K562 (cell line): Measurements from ENCODE around the gene SMAP2. TPM values are rescaled to one million over a fixed set of nuclear protein-coding genes. Genes with fewer than 3 reads are reported as not detected.

Experiments used
- ATAC-seq: fragments of 200-7000 bp; cut with Tn5 transposase; 3 replicates; pipeline ENCODE4 v1.9.1; 2020; ENCODE audit warnings: moderate library complexity
- BruUV-seq: library from RNA; stranded (reverse); fragments of 400-500 nt; replicated peaks from 2 replicates; lab custom pipeline; 2021; lab: Mats Ljungman, UMichigan
- CTCF ChIA-PET: fragments of 300-600 bp; formaldehyde crosslinking; extraction: SDS; loops from one replicate; lab custom pipeline; 2021; ENCODE audit warnings: low intra/inter-chr PET ratio; lab: Yijun Ruan, JAX
- POLR2A ChIA-PET: fragments of 300-600, 350-650 bp; sonication (Branson Sonifier 250); formaldehyde crosslinking; extraction: SDS; loops from one replicate; lab custom pipeline; 2021; ENCODE audit warnings: antibody characterized with exemption, inconsistent platforms; lab: Yijun Ruan, JAX
- DNase-seq, 4 experiments: peaks; one replicate each; pipeline versions ENCODE4 v3.0.0 to v3.0.0-alpha.2; 2011 to 2018; ENCODE audit warnings: low spot score in 3 of 4, mixed read lengths in 3 of 4; ENCODE audit errors: extremely low read depth in 1 of 4
- FAIRE-seq: peaks from 2 replicates; lab custom pipeline; 2011; peaks lifted over from hg19 to GRCh38; lab: Jason Lieb, UNC
- H2AFZ ChIP-seq: 2 replicates; pipeline ENCODE4 v1.6.0; 2011; ENCODE audit warnings: low read depth, low read length, control low read depth, inconsistent platforms
- H3K27ac ChIP-seq: fragments of 200-600 bp; 3 replicates; pipeline ENCODE4 v1.8.0; 2011; ENCODE audit warnings: low read depth, mild to moderate bottlenecking, control low read depth, inconsistent platforms, low read length, moderate library complexity, mixed read lengths; ENCODE audit errors: extremely low read depth
- H3K27me3 ChIP-seq, 2 experiments: fragments of 300-600 bp in 1 of 2; 2 replicates in 1 of 2; 3 replicates in 1 of 2; pipeline versions ENCODE4 v1.6.0 to v1.8.0; 2011; ENCODE audit warnings: inconsistent platforms in 2 of 2, low read length in 2 of 2, mild to moderate bottlenecking in 1 of 2, mixed read lengths in 1 of 2, moderate library complexity in 1 of 2; ENCODE audit not compliant: control insufficient read depth in 2 of 2, insufficient read depth in 2 of 2
- H3K36me3 ChIP-seq: fragments of 300-600 bp; 3 replicates; pipeline ENCODE4 v1.8.0; 2011; ENCODE audit warnings: mild to moderate bottlenecking, low read length, inconsistent platforms; ENCODE audit not compliant: control insufficient read depth, insufficient read depth
- H3K4me1 ChIP-seq, 2 experiments: fragments of 200-600 bp in 1 of 2; replicated peaks in 1 of 2; 2 replicates in 1 of 2; 3 replicates in 1 of 2; pipeline versions ENCODE4 v1.5.1 to v1.8.0; 2011; ENCODE audit warnings: inconsistent platforms in 2 of 2, low read length in 2 of 2, mild to moderate bottlenecking in 1 of 2, mixed read lengths in 1 of 2, moderate library complexity in 1 of 2; ENCODE audit not compliant: control insufficient read depth in 2 of 2, insufficient read depth in 2 of 2
- H3K4me2 ChIP-seq: 2 replicates; pipeline ENCODE4 v1.6.1; 2011; ENCODE audit warnings: low read length, control low read depth, inconsistent platforms, mixed read lengths; ENCODE audit not compliant: insufficient read depth
- H3K4me3 ChIP-seq: fragments of 200-600 bp; sonication (generic), shearing (Covaris generic); 2 replicates; pipeline ENCODE4 v1.5.1; 2016; ENCODE audit warnings: control low read depth, inconsistent platforms
- H3K79me2 ChIP-seq: fragments of 200-600 bp; 3 replicates; pipeline ENCODE4 v1.8.0; 2011; ENCODE audit warnings: low read length, inconsistent platforms; ENCODE audit not compliant: control insufficient read depth, insufficient read depth
- H3K9ac ChIP-seq, 2 experiments: 2 replicates each; pipeline versions ENCODE4 v1.6.0 to v1.6.1; 2011; ENCODE audit warnings: low read depth in 2 of 2, low read length in 2 of 2, control low read depth in 1 of 2, inconsistent platforms in 1 of 2, mild to moderate bottlenecking in 1 of 2, mixed read lengths in 1 of 2; ENCODE audit not compliant: insufficient read depth in 1 of 2
- H3K9me1 ChIP-seq: one replicate; pipeline ENCODE4 v1.6.0; 2011; ENCODE audit warnings: inconsistent platforms, mild to moderate bottlenecking, low read length, moderate library complexity; ENCODE audit not compliant: control insufficient read depth, insufficient read depth
- H3K9me3 ChIP-seq: replicated peaks from 2 replicates; pipeline ENCODE4 v1.5.1; 2011; ENCODE audit warnings: low read depth, low read length, inconsistent platforms; ENCODE audit not compliant: control insufficient read depth, insufficient read depth
- H4K20me1 ChIP-seq: replicated peaks from 2 replicates; pipeline ENCODE4 v1.6.1; 2011; ENCODE audit warnings: low read length, inconsistent platforms, mixed read lengths; ENCODE audit not compliant: control insufficient read depth, insufficient read depth
- HCFC1 ChIP-seq: IDR thresholded peaks from 2 replicates; pipeline ENCODE4 v1.6.1; 2012; ENCODE audit warnings: low read depth, low read length, improper control_type of control experiment
- HDAC2 ChIP-seq: fragments of 450-650 bp; IDR thresholded peaks from 2 replicates; pipeline ENCODE4 v1.6.1; 2016; ENCODE audit warnings: mild to moderate bottlenecking
- MEF2D ChIP-seq: conservative IDR thresholded peaks from 2 replicates; pipeline ENCODE4 v1.6.1; 2016; ENCODE audit warnings: low read depth, missing genetic modification characterization, missing compliant biosample characterization
- PBX2 ChIP-seq, 2 experiments: IDR thresholded peaks in 1 of 2; conservative IDR thresholded peaks in 1 of 2; 2 replicates each; pipeline ENCODE4 v1.6.1; 2016; ENCODE audit warnings: low read depth in 2 of 2, mild to moderate bottlenecking in 1 of 2, missing compliant biosample characterization in 1 of 2, missing genetic modification characterization in 1 of 2, moderate library complexity in 1 of 2
- PCBP1 ChIP-seq: fragments of 200-400 bp; formaldehyde crosslinking; IDR thresholded peaks from 2 replicates; pipeline ENCODE4 v1.6.1; 2018; ENCODE audit warnings: mild to moderate bottlenecking, low read depth, low read length; ENCODE audit not compliant: poor library complexity, severe bottlenecking
- RBFOX2 ChIP-seq: fragments of 200-400 bp; formaldehyde crosslinking; IDR thresholded peaks from 2 replicates; pipeline ENCODE4 v1.6.1; 2017; ENCODE audit warnings: low read depth, mild to moderate bottlenecking, low read length, moderate library complexity
- RBM34 ChIP-seq: fragments of 200-400 bp; formaldehyde crosslinking; IDR thresholded peaks from 2 replicates; pipeline ENCODE4 v1.6.1; 2018; ENCODE audit warnings: low read length, borderline replicate concordance; ENCODE audit not compliant: insufficient read depth
- SP2 ChIP-seq: IDR thresholded peaks from 2 replicates; pipeline ENCODE4 v1.6.1; 2011; ENCODE audit warnings: mild to moderate bottlenecking, low read depth, low read length, moderate library complexity; ENCODE audit not compliant: poor library complexity, severe bottlenecking; ENCODE audit errors: extremely low read depth
- ZBTB2 ChIP-seq: fragments of 450-650 bp; IDR thresholded peaks from 2 replicates; pipeline ENCODE4 v1.6.1; 2016; ENCODE audit warnings: antibody characterized with exemption
- ZNF699 ChIP-seq: fragments of 250-450 bp; sonication (Bioruptor Pico); IDR thresholded peaks from 2 replicates; pipeline ENCODE4 v1.8.0; 2021; ENCODE audit warnings: mild to moderate bottlenecking, moderate library complexity; ENCODE audit not compliant: insufficient replicate concordance
- WGBS: fragments of 100-300 bp; shearing (Covaris generic); methylation state at CpG from one replicate; pipeline ENCODE4 v1.1.6; 2016; ENCODE audit warnings: low coverage, mixed read lengths; ENCODE audit not compliant: insufficient coverage; ENCODE audit errors: missing lambda C conversion rate; 5-methylcytosine and 5-hydroxymethylcytosine counted together
- in situ Hi-C: fragments of 300-500 bp; cut with MboI; formaldehyde crosslinking; loops from 4 replicates; pipeline ENCODE4 v1.15.0; 2018; ENCODE audit warnings: inconsistent platforms, mixed read lengths
- intact Hi-C: fragments of 100-400 bp; cut with micrococcal nuclease; formaldehyde crosslinking; loops from 2 replicates; pipeline ENCODE4 v1.14.2; 2022
- polyA plus RNA-seq, 8 experiments: library from polyadenylated mRNA; depleted of rRNA in 4 of 8; stranded (reverse) in 5 of 8; unstranded in 3 of 8; fragments of >200 nt; fragmentation: Nextera tagmentation in 2 of 8; fragmentation: Illumina TruSeq in 1 of 8; extraction: Ambion mirVana in 2 of 8; extraction: Trizol in 1 of 8; gene quantifications; 2 replicates each; pipeline versions ENCODE4 v1.2.1 to v1.2.3, GENCODE V29; 2011 to 2014; ENCODE audit warnings: inconsistent platforms in 1 of 8, missing spikeins in 1 of 8
- total RNA-seq, 7 experiments: library from RNA; depleted of rRNA in 6 of 7; stranded (reverse); fragments of >200 nt in 6 of 7; fragmentation: Illumina TruSeq in 2 of 7; extraction: Trizol in 2 of 7; gene quantifications; 2 replicates each; pipeline versions ENCODE4 v1.2.1 to v1.2.3, GENCODE V29; 2011 to 2021; ENCODE audit warnings: low replicate concordance in 1 of 7
- TF ChIP-seq, protein P1 (sequence below): IDR thresholded peaks from 2 replicates; pipeline ENCODE4 v1.6.1; 2012; ENCODE audit warnings: low read depth, low read length, improper control_type of control experiment, borderline replicate concordance

SMAP2 gene
- total and polyA plus RNA-seq, 9 of the 15 experiments (the other 6 are each of a cell fraction or from before 2014, with no cell fraction given): 38.7 to 212 (median 94.1) TPM

DNA sequence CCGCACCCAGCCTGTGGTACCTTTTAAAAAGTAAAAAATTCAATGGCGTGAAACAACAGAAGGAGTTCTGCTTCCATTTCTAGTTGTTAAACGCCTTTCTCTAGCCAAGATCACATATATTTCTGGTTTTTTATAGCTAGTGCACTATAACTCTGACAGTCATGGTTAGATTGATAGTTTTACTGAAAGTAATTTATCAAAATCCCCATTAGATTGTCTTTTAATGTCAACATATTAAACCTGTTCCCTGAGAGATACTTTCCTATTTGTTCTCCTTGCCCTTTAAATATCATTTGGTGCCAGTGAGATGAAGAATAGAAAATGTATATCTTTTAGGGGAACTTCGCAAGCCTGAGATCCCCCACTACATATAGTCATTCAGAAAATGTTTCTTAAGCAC is 7.3 kb downstream of the SMAP2 start (continued):
- TF ChIP-seq PBX2 (CRISPR knock-in tag; IDR thresholded peaks at IDR 0.05; ENCODE audit: low read depth) (no peak), PBX2 (tag; conservative IDR thresholded peaks at IDR 0.05; ENCODE audit: low read depth) (peak; percentile 54; the same call in 1 of the 2 replicates)

DNA sequence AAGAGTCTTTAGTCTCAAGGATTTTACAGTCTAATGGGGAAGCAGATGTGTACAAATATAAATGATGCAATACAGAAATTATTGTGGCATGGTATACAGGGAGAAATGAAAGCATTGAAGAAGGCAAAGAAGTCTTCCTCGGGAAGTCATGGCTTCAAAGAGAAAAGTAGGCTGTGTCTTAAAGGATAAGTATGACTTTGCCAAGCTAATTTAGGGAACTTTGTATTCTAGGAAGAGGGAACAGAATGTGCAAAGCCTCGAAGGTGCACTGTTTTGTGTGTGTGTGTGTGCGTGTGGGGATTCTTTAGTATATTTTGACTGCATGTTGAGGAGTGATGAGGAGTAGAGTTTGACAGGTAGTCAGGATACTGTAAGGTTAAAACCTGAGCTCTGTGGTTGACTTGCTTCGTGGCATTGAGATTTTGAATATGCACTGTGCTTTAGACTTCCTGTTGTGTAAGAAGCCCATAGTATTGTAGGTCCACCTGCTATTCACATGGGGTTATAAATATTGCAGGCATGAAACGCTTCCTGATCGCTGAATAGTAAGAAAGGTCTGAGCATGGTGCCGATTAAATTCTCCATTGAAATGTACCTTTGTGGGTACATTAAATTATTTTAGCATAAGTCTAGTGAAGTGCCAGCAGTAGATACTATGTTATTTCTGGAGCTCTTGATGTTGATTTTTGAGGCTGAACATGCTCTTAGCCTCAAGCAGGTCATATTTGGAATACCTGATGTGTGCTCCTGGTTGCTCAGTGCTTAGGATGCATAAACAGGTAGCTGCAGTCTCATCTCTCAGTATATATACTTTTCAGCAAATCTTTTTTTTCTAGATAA is 8.0 kb downstream of the SMAP2 start:
- peak overlapping the region in 1 of 2 experiments; percentile 83; a peak in 2 of 4 replicates for H3K9ac ChIP-seq
- no peaks in the 10 kb centered on the region for H3K9me3 ChIP-seq
- no peaks in the 10 kb centered on the region for H3K9me1 ChIP-seq
- peaks cover 34 to 77% of the 10 kb centered on the region in 2 experiments for H3K4me1 ChIP-seq
- no peak overlapping the region; the same call in 1 of the 2 replicates for H2AFZ ChIP-seq
- in situ Hi-C loops: no loop called here
- no peak for FAIRE-seq
- no TSS peak for BruUV-seq
- WGBS: 20% methylated on average over 7 of the region's 7 CpGs
- intact Hi-C loops: no loop called here
- no peaks in the 10 kb centered on the region for H4K20me1 ChIP-seq
- no peaks in the 10 kb centered on the region for H3K27me3 ChIP-seq
- H3K27ac ChIP-seq: peak overlapping the region; percentile 95
- no peak for ATAC-seq
- peaks cover 100% of the 10 kb centered on the region for H3K79me2 ChIP-seq
- CTCF ChIA-PET: no interaction called here
- H3K36me3 ChIP-seq: peaks cover 44% of the 10 kb centered on the region
- no peak for DNase-seq
- POLR2A ChIA-PET: interaction anchor here (0.5 to 7.7 kb wide), 6 partner anchors 10 to 267 kb away, joined by 3 to 61 read pairs (median 4); no protein-coding TSS in a partner anchor
- H3K4me3 ChIP-seq: 0 out of 2 replicates have a peak overlapping the region, but pooled peaks have one; percentile 0
- H3K4me2 ChIP-seq: peak overlapping the region; percentile 93
- TF ChIP-seq HCFC1 (no peak), RBFOX2 (peak; percentile 16; the same call in 1 of the 2 replicates), ZBTB2 (0 out of 2 replicates have a peak, but pooled peaks have one; percentile 25), SP2 (no peak), ZNF699 (no peak), MEF2D (tag) (no peak), RBM34 (no peak), HDAC2 (no peak; the same call in 1 of the 2 replicates), PCBP1 (no peak)
- TF ChIP-seq, protein P1, sequence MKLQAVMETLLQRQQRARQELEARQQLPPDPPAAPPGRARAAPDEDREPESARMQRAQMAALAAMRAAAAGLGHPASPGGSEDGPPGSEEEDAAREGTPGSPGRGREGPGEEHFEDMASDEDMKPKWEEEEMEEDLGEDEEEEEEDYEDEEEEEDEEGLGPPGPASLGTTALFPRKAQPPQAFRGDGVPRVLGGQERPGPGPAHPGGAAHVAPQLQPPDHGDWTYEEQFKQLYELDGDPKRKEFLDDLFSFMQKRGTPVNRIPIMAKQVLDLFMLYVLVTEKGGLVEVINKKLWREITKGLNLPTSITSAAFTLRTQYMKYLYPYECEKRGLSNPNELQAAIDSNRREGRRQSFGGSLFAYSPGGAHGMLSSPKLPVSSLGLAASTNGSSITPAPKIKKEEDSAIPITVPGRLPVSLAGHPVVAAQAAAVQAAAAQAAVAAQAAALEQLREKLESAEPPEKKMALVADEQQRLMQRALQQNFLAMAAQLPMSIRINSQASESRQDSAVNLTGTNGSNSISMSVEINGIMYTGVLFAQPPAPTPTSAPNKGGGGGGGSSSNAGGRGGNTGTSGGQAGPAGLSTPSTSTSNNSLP: peak; percentile 46; the same call in 1 of the 2 replicates
